ENCODE measurements around the gene TMC1.
"Not testable (repeated sequence)": the region's sequence is repeated elsewhere in the genome, so short reads cannot be mapped to it uniquely, and the experiment has no call there.

Gene TMC1

DNA sequence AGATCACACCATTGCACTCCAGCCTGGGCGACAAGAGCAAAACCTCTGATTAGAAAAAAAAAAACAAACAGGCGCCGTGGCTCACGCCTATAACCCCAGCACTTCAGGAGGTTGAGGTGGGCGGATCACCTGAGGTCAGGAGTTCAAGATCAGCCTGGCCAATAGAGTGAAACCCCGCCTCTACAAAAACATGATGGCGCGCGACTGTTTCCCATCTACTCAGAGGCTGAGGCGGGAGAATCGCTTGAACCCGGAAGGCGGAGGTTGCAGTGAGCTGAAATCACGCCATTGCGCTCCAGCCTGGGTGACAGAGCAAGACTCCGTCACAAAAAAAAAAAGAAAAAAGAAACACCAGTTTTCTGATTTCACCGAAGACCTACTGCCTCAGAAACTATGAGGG is at the start of gene TMC1:
Gene TMC1 (plus strand): TSS at position 193 of the 400 bp plus-strand sequence. CDS start 127,041 bp downstream, outside the sequence.
- not testable (repeated sequence) for DNase-seq

- DNase-seq: no peak
These were observed 47.7 kb upstream of the TMC1 start for GRCh38 chr9:72473474-72474261.

DNA sequence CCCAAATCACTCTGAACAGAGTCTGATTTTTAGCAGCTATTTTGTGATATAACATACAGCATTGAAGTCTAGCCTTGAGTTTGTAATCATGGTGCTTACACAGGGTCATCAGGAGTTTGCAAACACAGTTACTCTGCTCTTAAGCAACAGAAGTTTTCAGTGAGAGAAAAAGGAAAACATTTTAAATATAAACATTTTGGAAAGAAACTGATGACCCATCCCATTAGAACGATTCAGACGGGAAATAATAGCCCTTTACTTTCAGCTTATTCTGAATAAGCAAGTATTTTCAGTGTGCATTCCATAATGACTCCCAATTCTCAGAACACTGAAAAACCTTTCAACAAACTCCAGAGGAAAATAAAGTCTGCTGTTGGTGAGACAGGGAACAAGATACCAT is 46.7 kb upstream of the TMC1 start:
- no peak for DNase-seq

- no peak for DNase-seq
These were observed 45.3 kb upstream of the TMC1 start for GRCh38 chr9:72476100-72476499.

GRCh38 chr9:72476617-72477437 is 44.6 kb upstream of the TMC1 start:
- no peak for DNase-seq

DNA sequence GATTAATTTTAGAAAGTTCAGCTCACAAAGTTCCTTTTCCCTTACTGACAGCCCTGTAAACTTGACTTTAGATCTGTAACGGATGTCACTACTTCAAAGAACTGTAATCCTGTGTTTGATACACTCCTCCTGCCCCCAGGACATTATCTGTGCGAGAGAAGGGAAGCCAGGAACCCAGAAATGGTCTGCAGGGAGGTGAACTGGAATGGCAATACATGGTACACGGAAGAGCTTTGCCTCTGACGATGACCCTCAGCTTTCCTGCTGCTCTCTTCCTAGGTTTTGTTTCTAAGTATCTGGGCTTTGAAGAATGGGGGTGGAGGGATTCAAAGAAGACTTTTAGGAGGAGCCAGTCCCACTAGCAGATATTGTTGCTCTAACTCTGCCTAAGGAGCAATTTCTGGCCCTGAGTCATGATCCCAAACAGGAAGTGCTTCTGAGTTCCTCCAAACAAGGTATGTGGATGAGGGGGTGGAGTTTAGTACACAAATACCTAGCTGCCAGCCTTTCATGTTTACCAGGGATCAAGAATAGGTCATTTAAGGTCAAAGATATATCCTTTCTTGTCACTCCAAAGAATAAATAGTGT is 43.4 kb upstream of the TMC1 start:
- no peak for DNase-seq

DNA sequence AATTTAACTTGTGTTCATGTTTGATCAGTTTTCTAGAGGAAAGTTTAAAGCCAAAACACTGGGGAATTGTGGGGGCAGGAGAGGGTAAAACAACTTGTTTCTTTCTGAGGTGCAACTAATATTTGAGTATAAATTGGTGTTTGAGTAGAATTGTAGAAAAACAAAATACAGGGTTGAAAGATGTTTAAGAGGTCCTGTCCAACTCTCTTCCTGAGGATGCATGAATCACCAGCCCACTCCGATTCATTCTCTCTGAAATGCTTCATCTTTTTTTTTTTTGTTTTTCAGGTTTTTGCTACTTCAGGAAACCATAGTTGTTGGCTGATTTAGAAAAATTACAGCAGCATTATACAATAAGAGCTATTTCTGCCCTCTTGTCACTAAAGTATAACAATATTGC is 42.4 kb upstream of the TMC1 start:
- no peak for DNase-seq

- not testable (repeated sequence) for DNase-seq
These were observed 41.1 kb upstream of the TMC1 start for GRCh38 chr9:72480261-72480660.

- no peak for DNase-seq
These were observed 40.5 kb upstream of the TMC1 start for GRCh38 chr9:72480921-72481320.

- peak; percentile 42 for DNase-seq
These were observed 35.4 kb upstream of the TMC1 start for GRCh38 chr9:72485821-72486593.

GRCh38 chr9:72486594-72486955 is 34.8 kb upstream of the TMC1 start:
- no peak for DNase-seq

GRCh38 chr9:72487665-72488064 is 33.7 kb upstream of the TMC1 start:
- DNase-seq: not testable (repeated sequence)

GRCh38 chr9:72489986-72490385 is 31.4 kb upstream of the TMC1 start:
- no peak for DNase-seq

DNA sequence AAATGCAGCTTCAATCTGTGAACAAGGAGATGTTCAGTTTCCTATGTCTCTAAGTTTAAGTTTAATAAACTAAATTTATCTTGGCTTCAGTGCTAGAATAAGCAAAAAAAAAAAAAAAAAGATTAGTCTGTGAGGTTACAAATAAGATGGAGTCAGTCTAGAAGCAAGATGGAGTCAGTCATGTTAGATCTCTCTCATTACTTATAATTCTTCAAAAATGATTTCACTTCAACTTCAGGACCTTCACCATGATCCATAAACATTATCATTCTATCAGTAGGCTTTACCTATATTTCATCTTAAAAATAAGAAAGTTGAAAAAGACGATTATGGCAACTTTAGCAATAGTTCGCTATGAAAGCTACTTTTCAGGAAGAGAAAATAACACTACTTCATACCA is 30.2 kb upstream of the TMC1 start:
- no peak for DNase-seq

DNA sequence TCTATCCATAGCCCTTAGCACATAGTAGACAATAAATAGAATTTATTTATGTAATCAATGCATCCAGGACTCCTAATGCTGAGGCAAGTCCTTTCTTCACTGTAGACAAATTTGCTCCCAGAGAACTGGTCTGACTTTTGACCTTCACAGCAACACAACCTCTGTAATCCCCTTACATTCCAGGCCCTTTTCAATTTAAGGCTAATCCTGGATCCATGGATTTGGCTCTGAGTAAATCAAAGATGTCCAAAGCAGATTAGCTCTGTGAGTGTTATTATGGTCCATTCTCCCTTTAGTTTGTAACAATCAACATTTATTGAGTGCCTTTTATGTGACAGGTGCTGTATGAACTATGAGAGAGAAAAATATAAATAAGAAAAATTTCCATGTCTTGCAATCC is 27.4 kb upstream of the TMC1 start:
- no peak for DNase-seq

DNA sequence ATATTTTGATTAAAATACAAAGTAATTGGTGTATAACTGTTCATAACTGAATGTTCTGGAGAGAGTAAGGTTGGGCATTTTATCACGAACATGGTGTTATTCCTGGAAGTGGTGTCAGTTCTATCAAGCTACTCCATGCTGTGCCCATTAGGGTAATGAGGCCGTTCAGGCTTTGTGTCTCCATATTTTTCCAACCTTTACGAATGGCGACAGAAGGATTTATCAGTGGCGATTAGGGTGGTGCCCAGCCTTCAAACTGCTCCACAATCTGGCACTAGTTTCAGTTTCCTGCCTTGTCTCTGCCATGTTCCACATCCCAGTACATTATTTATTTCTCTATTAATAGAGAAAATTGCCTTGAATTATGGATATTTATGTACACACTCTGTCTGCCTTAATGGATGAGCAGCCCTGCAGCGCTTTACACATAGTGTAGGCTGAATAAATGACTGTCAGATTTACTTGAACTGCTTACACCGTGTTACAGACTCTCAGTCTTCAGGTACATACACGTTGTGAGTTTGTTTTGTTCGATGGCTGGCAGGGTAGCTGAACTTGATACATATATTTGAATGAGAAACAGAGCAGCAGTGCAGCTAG is 23.9 kb upstream of the TMC1 start:
- DNase-seq: no peak

DNA sequence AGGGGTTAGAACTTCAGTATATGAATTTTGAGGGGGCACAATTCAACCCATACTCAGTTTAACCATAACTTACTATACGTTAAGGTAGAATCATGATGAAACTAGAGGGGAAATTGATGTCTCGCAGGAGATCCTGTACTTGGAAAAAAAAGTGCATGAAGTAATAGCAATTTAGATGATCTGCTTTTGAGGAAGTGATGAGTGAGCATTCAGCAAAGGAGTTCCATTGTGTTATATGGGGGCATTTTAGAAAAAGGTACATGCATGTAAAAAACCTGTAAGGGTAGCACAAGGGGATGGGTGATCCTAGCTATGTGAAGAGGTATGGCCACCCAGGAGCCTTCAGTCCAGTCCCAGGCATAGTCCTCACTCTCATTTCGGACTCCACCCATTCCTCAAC is 14.8 kb upstream of the TMC1 start:
- DNase-seq: no peak

DNA sequence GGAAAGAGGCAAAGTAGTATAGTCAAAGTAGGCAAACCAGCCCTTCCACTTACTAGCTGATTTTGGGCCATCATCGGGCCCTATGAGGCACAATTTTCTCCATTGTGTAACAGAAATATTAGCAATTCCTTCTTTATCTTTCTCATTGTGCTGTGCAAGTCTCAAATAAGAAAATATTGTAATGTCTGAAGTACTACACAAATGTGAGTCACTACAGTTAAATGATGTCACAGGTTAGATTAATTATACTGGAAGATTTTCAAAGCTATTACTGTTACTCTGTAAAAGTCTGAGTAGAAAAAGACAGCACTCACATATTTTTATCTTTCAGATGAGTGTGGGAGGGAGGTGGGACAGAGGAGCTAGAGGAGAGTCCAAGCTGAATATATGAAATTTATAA is 12.4 kb upstream of the TMC1 start:
- DNase-seq: no peak

DNA sequence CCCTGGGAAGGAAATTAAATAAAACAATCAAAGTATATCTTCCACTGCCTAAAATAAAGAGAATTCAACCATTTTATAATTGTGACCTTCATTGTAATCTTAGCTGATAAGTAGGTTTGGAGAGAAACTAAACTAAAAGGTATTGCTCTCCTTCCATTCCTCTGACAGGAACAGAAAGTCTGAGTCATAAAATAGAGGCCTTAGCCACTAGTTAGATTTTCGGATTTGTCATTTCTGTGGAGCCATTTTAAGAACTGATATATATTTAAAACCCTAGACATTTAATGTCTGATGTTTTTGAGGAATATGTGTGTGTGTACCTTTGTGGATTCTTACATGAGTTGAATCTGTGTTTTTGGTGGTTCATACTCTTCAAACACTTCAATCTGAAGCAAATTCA is 11.8 kb upstream of the TMC1 start:
- DNase-seq: no peak

- DNase-seq: not testable (repeated sequence)
These were observed 397 bp upstream of the TMC1 start for GRCh38 chr9:72521011-72521410.

DNA sequence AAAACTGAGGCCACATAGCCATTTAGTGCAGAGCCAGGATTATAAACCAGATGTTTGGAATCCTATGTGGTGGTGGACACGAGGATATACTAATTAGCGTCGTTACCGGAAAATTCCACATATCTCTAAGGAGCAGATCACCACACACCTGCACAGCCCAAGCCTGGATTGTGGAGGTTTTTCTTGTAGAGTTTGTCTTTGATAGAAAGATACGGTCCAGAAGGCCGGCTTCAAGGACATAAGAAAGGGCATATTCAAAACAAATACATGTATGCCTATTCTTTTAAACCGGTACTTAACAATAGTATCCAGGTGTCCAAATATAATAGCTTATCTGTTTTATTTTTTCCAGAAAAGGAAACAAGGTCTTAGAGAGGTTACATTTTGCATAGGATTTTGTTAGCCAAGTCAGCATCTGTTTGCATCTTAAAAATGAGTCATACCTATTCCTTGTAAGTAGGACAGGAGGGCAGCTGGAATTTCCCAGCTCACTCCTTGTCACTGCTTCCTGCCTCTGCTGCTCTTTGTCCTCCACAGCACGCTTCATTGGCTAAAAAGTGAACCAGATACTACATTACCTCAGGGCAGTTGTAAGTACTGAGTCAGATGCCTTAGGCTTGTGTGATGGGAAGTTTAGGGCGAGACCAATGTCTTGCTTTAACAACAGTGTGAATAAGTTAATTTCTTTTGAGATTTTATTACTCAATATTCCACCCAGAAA is 3.6 kb downstream of the TMC1 start:
- DNase-seq: no peak
